WTC11 (cell line): ENCODE data around the gene ACP1. TPM values are rescaled to one million over a fixed set of nuclear protein-coding genes. Genes with fewer than 3 reads are reported as not detected.

ENCODE experiments used
- ATAC-seq: fragments of 200-7000 bp; cut with Tn5 transposase; 2 replicates; pipeline ENCODE4 v1.10.0; 2021; ENCODE audit warnings: mild to moderate bottlenecking, moderate library complexity
- CTCF ChIA-PET: fragments of 300-600 bp; sonication (Branson Sonifier 250); formaldehyde crosslinking; loops from one replicate; lab custom pipeline; 2021; ENCODE audit warnings: antibody characterized with exemption; lab: Charles Lee
- POLR2A ChIA-PET: fragments of 350-600 bp; sonication (Branson Sonifier 250); formaldehyde crosslinking; loops from one replicate; lab custom pipeline; 2021; ENCODE audit warnings: antibody characterized with exemption; lab: Charles Lee
- DNase-seq: peaks from one replicate; pipeline ENCODE4 v3.0.0; 2021; ENCODE audit warnings: low spot score
- H3K27ac Mint-ChIP-seq: 2 replicates; pipeline ENCODE4 v1.8.0; 2021; ENCODE audit warnings: mixed read lengths
- H3K27me3 Mint-ChIP-seq: 2 replicates; pipeline ENCODE4 v1.8.0; 2021; ENCODE audit warnings: low read depth, mild to moderate bottlenecking, moderate library complexity, mixed read lengths
- H3K36me3 Mint-ChIP-seq: 2 replicates; pipeline ENCODE4 v1.8.0; 2021; ENCODE audit warnings: mixed read lengths
- H3K4me1 Mint-ChIP-seq: 2 replicates; pipeline ENCODE4 v1.8.0; 2022; ENCODE audit warnings: mixed read lengths
- H3K4me3 Mint-ChIP-seq: 2 replicates; pipeline ENCODE4 v1.8.0; 2021; ENCODE audit warnings: mild to moderate bottlenecking, moderate library complexity, mixed read lengths
- H3K9me3 Mint-ChIP-seq: 2 replicates; pipeline ENCODE4 v1.8.0; 2021; ENCODE audit warnings: mixed read lengths
- CBFB ChIP-seq: sonication (generic); formaldehyde crosslinking; IDR thresholded peaks from 2 replicates; pipeline ENCODE4 v1.8.1; 2022; ENCODE audit warnings: mild to moderate bottlenecking, low read depth, missing genetic modification reagents
- IRF1 ChIP-seq: sonication (generic); formaldehyde crosslinking; IDR thresholded peaks from 2 replicates; pipeline ENCODE4 v1.8.0; 2023; ENCODE audit warnings: missing genetic modification reagents
- SMAD3 ChIP-seq: sonication (generic); formaldehyde crosslinking; IDR thresholded peaks from 2 replicates; pipeline ENCODE4 v1.8.0; 2022; ENCODE audit warnings: missing genetic modification reagents, mild to moderate bottlenecking, borderline replicate concordance
- TCF7 ChIP-seq: sonication (generic); formaldehyde crosslinking; IDR thresholded peaks from 2 replicates; pipeline ENCODE4 v1.8.0; 2022; ENCODE audit warnings: mild to moderate bottlenecking, low read depth, missing genetic modification reagents, moderate library complexity
- TEAD4 ChIP-seq: sonication (generic); formaldehyde crosslinking; IDR thresholded peaks from 2 replicates; pipeline ENCODE4 v1.8.0; 2022; ENCODE audit warnings: mild to moderate bottlenecking, missing genetic modification reagents
- ZNF281 ChIP-seq: sonication (generic); formaldehyde crosslinking; IDR thresholded peaks from 2 replicates; pipeline ENCODE4 v1.8.0; 2023; ENCODE audit warnings: mild to moderate bottlenecking, missing genetic modification reagents
- ZNF317 ChIP-seq: sonication (generic); formaldehyde crosslinking; IDR thresholded peaks from 2 replicates; pipeline ENCODE4 v1.8.1; 2023; ENCODE audit warnings: low read depth, mild to moderate bottlenecking, moderate library complexity, missing genetic modification reagents, borderline replicate concordance
- ZNF396 ChIP-seq: fragments of 250-450 bp; sonication (Bioruptor Pico); IDR thresholded peaks from 2 replicates; pipeline ENCODE4 v1.8.0; 2021; ENCODE audit warnings: mild to moderate bottlenecking, moderate library complexity, borderline replicate concordance
- total RNA-seq: library from RNA; stranded (reverse); gene quantifications from 3 replicates; pipeline ENCODE4 v1.2.3, GENCODE V29; 2021
- TF ChIP-seq, protein P1 (sequence below): sonication (generic); formaldehyde crosslinking; IDR thresholded peaks from 2 replicates; pipeline ENCODE4 v1.8.0; 2023; ENCODE audit warnings: missing genetic modification reagents, mild to moderate bottlenecking, borderline replicate concordance
- TF ChIP-seq, protein P2 (sequence below): sonication (generic); formaldehyde crosslinking; IDR thresholded peaks from 2 replicates; pipeline ENCODE4 v1.8.1; 2022; ENCODE audit warnings: low read depth, mild to moderate bottlenecking, moderate library complexity, missing genetic modification reagents, borderline replicate concordance
- TF ChIP-seq, protein P3 (sequence below): sonication (generic); formaldehyde crosslinking; conservative IDR thresholded peaks from 2 replicates; pipeline ENCODE4 v1.8.1; 2023; ENCODE audit warnings: mild to moderate bottlenecking, low read depth, missing genetic modification reagents, moderate library complexity
- TF ChIP-seq, protein P4 (sequence below): sonication (generic); formaldehyde crosslinking; IDR thresholded peaks from 2 replicates; pipeline ENCODE4 v1.8.0; 2022; ENCODE audit warnings: mild to moderate bottlenecking, missing genetic modification reagents

The ACP1 gene
- total RNA-seq, 1 experiment from 2014 or later, result 150 TPM

- TF ChIP-seq, protein P1, sequence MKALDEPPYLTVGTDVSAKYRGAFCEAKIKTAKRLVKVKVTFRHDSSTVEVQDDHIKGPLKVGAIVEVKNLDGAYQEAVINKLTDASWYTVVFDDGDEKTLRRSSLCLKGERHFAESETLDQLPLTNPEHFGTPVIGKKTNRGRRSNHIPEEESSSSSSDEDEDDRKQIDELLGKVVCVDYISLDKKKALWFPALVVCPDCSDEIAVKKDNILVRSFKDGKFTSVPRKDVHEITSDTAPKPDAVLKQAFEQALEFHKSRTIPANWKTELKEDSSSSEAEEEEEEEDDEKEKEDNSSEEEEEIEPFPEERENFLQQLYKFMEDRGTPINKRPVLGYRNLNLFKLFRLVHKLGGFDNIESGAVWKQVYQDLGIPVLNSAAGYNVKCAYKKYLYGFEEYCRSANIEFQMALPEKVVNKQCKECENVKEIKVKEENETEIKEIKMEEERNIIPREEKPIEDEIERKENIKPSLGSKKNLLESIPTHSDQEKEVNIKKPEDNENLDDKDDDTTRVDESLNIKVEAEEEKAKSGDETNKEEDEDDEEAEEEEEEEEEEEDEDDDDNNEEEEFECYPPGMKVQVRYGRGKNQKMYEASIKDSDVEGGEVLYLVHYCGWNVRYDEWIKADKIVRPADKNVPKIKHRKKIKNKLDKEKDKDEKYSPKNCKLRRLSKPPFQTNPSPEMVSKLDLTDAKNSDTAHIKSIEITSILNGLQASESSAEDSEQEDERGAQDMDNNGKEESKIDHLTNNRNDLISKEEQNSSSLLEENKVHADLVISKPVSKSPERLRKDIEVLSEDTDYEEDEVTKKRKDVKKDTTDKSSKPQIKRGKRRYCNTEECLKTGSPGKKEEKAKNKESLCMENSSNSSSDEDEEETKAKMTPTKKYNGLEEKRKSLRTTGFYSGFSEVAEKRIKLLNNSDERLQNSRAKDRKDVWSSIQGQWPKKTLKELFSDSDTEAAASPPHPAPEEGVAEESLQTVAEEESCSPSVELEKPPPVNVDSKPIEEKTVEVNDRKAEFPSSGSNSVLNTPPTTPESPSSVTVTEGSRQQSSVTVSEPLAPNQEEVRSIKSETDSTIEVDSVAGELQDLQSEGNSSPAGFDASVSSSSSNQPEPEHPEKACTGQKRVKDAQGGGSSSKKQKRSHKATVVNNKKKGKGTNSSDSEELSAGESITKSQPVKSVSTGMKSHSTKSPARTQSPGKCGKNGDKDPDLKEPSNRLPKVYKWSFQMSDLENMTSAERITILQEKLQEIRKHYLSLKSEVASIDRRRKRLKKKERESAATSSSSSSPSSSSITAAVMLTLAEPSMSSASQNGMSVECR (CRISPR knock-in tag), result 0 out of 2 replicates have a peak, but pooled peaks have one; percentile 36
- TF ChIP-seq, protein P2, sequence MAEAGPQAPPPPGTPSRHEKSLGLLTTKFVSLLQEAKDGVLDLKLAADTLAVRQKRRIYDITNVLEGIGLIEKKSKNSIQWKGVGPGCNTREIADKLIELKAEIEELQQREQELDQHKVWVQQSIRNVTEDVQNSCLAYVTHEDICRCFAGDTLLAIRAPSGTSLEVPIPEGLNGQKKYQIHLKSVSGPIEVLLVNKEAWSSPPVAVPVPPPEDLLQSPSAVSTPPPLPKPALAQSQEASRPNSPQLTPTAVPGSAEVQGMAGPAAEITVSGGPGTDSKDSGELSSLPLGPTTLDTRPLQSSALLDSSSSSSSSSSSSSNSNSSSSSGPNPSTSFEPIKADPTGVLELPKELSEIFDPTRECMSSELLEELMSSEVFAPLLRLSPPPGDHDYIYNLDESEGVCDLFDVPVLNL, result 0 out of 2 replicates have a peak, but pooled peaks have one; percentile 21
- TF ChIP-seq, all 79 proteins: peak for 11
Measured at GRCh38 chr2:287911-288757, 23.4 kb downstream of the ACP1 start, which contains the start of gene ALKAL2 (continued).

GRCh38 chr2:288758-289361, 24.1 kb downstream of the ACP1 start:
- Mint-ChIP-seq H3K36me3 (no peaks in the 10 kb centered on the region), H3K27ac (no peak overlapping the region), H3K4me1 (peaks cover 36% of the 10 kb centered on the region), H3K4me3 (peak overlapping the region; percentile 80), H3K27me3 (peaks cover 59% of the 10 kb centered on the region), H3K9me3 (no peaks in the 10 kb centered on the region)
- CTCF ChIA-PET, result interaction anchor here (0.7 to 2.0 kb wide), 8 partner anchors 20 to 388 kb away, joined by 3 to 13 read pairs (median 4); partner anchors contain the start of gene TMEM18
- DNase-seq (peak; percentile 36), ATAC-seq (no peak)
- POLR2A ChIA-PET, result interaction anchor here (1.1 kb wide), 1 partner anchor 25 kb away, joined by 4 read pairs; the partner anchor contains the start of gene SH3YL1
- TF ChIP-seq ZNF396 (CRISPR knock-in tag) (no peak), CBFB (no peak), TCF7 (no peak), ZNF281 (CRISPR knock-in tag) (no peak), TEAD4 (CRISPR knock-in tag) (no peak), SMAD3 (CRISPR knock-in tag) (no peak), IRF1 (no peak), ZNF317 (CRISPR knock-in tag) (no peak)
- TF ChIP-seq, protein P3, sequence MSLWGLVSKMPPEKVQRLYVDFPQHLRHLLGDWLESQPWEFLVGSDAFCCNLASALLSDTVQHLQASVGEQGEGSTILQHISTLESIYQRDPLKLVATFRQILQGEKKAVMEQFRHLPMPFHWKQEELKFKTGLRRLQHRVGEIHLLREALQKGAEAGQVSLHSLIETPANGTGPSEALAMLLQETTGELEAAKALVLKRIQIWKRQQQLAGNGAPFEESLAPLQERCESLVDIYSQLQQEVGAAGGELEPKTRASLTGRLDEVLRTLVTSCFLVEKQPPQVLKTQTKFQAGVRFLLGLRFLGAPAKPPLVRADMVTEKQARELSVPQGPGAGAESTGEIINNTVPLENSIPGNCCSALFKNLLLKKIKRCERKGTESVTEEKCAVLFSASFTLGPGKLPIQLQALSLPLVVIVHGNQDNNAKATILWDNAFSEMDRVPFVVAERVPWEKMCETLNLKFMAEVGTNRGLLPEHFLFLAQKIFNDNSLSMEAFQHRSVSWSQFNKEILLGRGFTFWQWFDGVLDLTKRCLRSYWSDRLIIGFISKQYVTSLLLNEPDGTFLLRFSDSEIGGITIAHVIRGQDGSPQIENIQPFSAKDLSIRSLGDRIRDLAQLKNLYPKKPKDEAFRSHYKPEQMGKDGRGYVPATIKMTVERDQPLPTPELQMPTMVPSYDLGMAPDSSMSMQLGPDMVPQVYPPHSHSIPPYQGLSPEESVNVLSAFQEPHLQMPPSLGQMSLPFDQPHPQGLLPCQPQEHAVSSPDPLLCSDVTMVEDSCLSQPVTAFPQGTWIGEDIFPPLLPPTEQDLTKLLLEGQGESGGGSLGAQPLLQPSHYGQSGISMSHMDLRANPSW (CRISPR knock-in tag), result no peak
- TF ChIP-seq, protein P2, result no peak
- TF ChIP-seq, protein P4, sequence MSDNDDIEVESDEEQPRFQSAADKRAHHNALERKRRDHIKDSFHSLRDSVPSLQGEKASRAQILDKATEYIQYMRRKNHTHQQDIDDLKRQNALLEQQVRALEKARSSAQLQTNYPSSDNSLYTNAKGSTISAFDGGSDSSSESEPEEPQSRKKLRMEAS (CRISPR knock-in tag), result no peak
